H1 (cell line): ENCODE data around the gene NACAD. TPM values are rescaled to one million over a fixed set of nuclear protein-coding genes. Genes with fewer than 3 reads are reported as not detected.
A peak's percentile ranks its signal among the peaks of the same experiment; 100 is the strongest.

ENCODE experiments used
- CTCF ChIA-PET: fragments of 300-600 bp; sonication (Branson Sonifier 250); formaldehyde crosslinking; loops from one replicate; lab custom pipeline; 2021; ENCODE audit not compliant: partially characterized antibody; lab: Charles Lee
- POLR2A ChIA-PET: fragments of 300-600 bp; sonication (Branson Sonifier 250); formaldehyde crosslinking; loops from one replicate; lab custom pipeline; 2021; ENCODE audit warnings: inconsistent platforms; ENCODE audit not compliant: partially characterized antibody; lab: Charles Lee
- DNase-seq, 2 experiments: peaks; one replicate each; pipeline versions ENCODE4 v3.0.0 to v3.0.0-alpha.2; 2010 to 2022; ENCODE audit warnings: low spot score in 2 of 2, low read depth in 1 of 2, mixed read lengths in 1 of 2
- FAIRE-seq: peaks from 2 replicates; lab custom pipeline; 2011; peaks lifted over from hg19 to GRCh38; lab: Jason Lieb, UNC
- H2AFZ ChIP-seq: 2 replicates; pipeline ENCODE4 v1.8.1; 2012; ENCODE audit warnings: low read length, inconsistent platforms
- H2AK5ac ChIP-seq: 2 replicates; pipeline ENCODE4 v1.6.1; 2013; ENCODE audit warnings: low read depth, low read length
- H2BK120ac ChIP-seq: replicated peaks from 2 replicates; pipeline ENCODE3; 2013; ENCODE audit warnings: low read depth, low read length, inconsistent platforms
- H2BK12ac ChIP-seq: 2 replicates; pipeline ENCODE4 v1.6.1; 2013; ENCODE audit warnings: low read depth, low read length
- H2BK15ac ChIP-seq: 2 replicates; pipeline ENCODE4 v1.6.1; 2013; ENCODE audit warnings: low read length
- H2BK20ac ChIP-seq: 2 replicates; pipeline ENCODE4 v1.6.1; 2013; ENCODE audit warnings: low read length
- H2BK5ac ChIP-seq: 2 replicates; pipeline ENCODE4 v1.6.1; 2013; ENCODE audit warnings: low read depth, low read length
- H3K14ac ChIP-seq: 2 replicates; pipeline ENCODE4 v1.6.1; 2013; ENCODE audit warnings: inconsistent platforms; ENCODE audit not compliant: insufficient read length
- H3K18ac ChIP-seq: 2 replicates; pipeline ENCODE4 v1.6.1; 2013; ENCODE audit warnings: low read length; ENCODE audit errors: extremely low read depth
- H3K23ac ChIP-seq: 2 replicates; pipeline ENCODE4 v1.6.1; 2013; ENCODE audit warnings: inconsistent platforms; ENCODE audit not compliant: insufficient read length
- H3K23me2 ChIP-seq: 2 replicates; pipeline ENCODE4 v1.6.1; 2013; ENCODE audit warnings: low read depth, low read length
- H3K27ac ChIP-seq: 2 replicates; pipeline ENCODE4 v1.6.1; 2011; ENCODE audit warnings: low read depth, low read length, inconsistent platforms
- H3K27me3 ChIP-seq, 4 experiments: replicated peaks in 1 of 4; 1 replicate in 1 of 4; 2 replicates in 3 of 4; pipeline versions ENCODE4 v1.6.1 to v1.8.1; 2011 to 2013; ENCODE audit warnings: low read length in 3 of 4, mild to moderate bottlenecking in 3 of 4, inconsistent platforms in 2 of 4, mixed read lengths in 2 of 4, moderate library complexity in 1 of 4; ENCODE audit not compliant: control insufficient read depth in 3 of 4, insufficient read depth in 3 of 4; ENCODE audit errors: extremely low read depth in 1 of 4
- H3K36me3 ChIP-seq, 4 experiments: 2 replicates each; pipeline versions ENCODE4 v1.6.1 to v1.8.1; 2011 to 2013; ENCODE audit warnings: mild to moderate bottlenecking in 4 of 4, low read length in 3 of 4, moderate library complexity in 2 of 4, control low read depth in 1 of 4, inconsistent platforms in 1 of 4; ENCODE audit not compliant: insufficient read depth in 4 of 4, control insufficient read depth in 2 of 4
- H3K4ac ChIP-seq: replicated peaks from 2 replicates; pipeline ENCODE3; 2013; ENCODE audit warnings: low read length, low read depth, mixed read lengths, inconsistent platforms; ENCODE audit not compliant: insufficient read length
- H3K4me1 ChIP-seq, 4 experiments: replicated peaks in 1 of 4; 1 replicate in 1 of 4; 2 replicates in 3 of 4; pipeline versions ENCODE4 v1.6.1 to v1.8.1; 2011 to 2013; ENCODE audit warnings: low read length in 3 of 4, inconsistent platforms in 2 of 4, mixed read lengths in 1 of 4; ENCODE audit not compliant: insufficient read depth in 4 of 4, control insufficient read depth in 3 of 4
- H3K4me2 ChIP-seq, 2 experiments: 2 replicates each; pipeline versions ENCODE4 v1.6.1 to v1.8.1; 2011 to 2013; ENCODE audit warnings: low read depth in 2 of 2, low read length in 2 of 2, control low read depth in 1 of 2, inconsistent platforms in 1 of 2, mild to moderate bottlenecking in 1 of 2; ENCODE audit not compliant: insufficient read depth in 1 of 2
- H3K4me3 ChIP-seq, 4 experiments: fragments of 200-600, 300-600 bp in 1 of 4; sonication (generic), shearing (Covaris generic), sonication (Bioruptor Twin) in 1 of 4; 2 replicates each; pipeline versions ENCODE4 v1.5.1 to v1.8.1; 2011 to 2016; ENCODE audit warnings: low read length in 4 of 4, low read depth in 3 of 4, control low read depth in 2 of 4, inconsistent platforms in 2 of 4, mild to moderate bottlenecking in 2 of 4, mixed read lengths in 1 of 4, moderate library complexity in 1 of 4; ENCODE audit not compliant: insufficient read depth in 2 of 4; ENCODE audit errors: extremely low read depth in 1 of 4
- H3K56ac ChIP-seq: replicated peaks from 2 replicates; pipeline ENCODE3; 2013; ENCODE audit warnings: low read depth, mild to moderate bottlenecking, mixed read lengths, low read length, inconsistent platforms; ENCODE audit not compliant: insufficient read length
- H3K79me1 ChIP-seq: 2 replicates; pipeline ENCODE4 v1.6.1; 2013; ENCODE audit warnings: low read depth, low read length, control low read depth
- H3K79me2 ChIP-seq, 2 experiments: 2 replicates each; pipeline versions ENCODE4 v1.6.1 to v1.8.1; 2012 to 2013; ENCODE audit warnings: low read length in 2 of 2, mild to moderate bottlenecking in 2 of 2, inconsistent platforms in 1 of 2; ENCODE audit not compliant: insufficient read depth in 2 of 2, control insufficient read depth in 1 of 2
- H3K9ac ChIP-seq, 4 experiments: replicated peaks in 1 of 4; 1 replicate in 1 of 4; 2 replicates in 3 of 4; pipeline versions ENCODE4 v1.6.1 to v1.8.1; 2011 to 2013; ENCODE audit warnings: low read depth in 3 of 4, low read length in 3 of 4, control low read depth in 2 of 4, mild to moderate bottlenecking in 2 of 4, moderate library complexity in 2 of 4, inconsistent platforms in 1 of 4; ENCODE audit errors: extremely low read depth in 1 of 4
- H3K9me3 ChIP-seq, 2 experiments: 2 replicates each; pipeline versions ENCODE4 v1.6.1 to v1.8.1; 2012 to 2013; ENCODE audit warnings: mild to moderate bottlenecking in 2 of 2, moderate library complexity in 2 of 2, control low read depth in 1 of 2, inconsistent platforms in 1 of 2, low read depth in 1 of 2, low read length in 1 of 2, mixed read lengths in 1 of 2; ENCODE audit not compliant: insufficient read depth in 2 of 2
- H4K20me1 ChIP-seq, 2 experiments: replicated peaks in 1 of 2; 2 replicates each; pipeline versions ENCODE3 to v1.8.1; 2011 to 2013; ENCODE audit warnings: inconsistent platforms in 2 of 2, low read length in 2 of 2, mild to moderate bottlenecking in 1 of 2; ENCODE audit not compliant: insufficient read depth in 2 of 2, control insufficient read depth in 1 of 2
- H4K5ac ChIP-seq: 2 replicates; pipeline ENCODE4 v1.6.1; 2013; ENCODE audit warnings: low read length, low read depth, mixed read lengths, inconsistent platforms; ENCODE audit not compliant: insufficient read length
- H4K8ac ChIP-seq: 2 replicates; pipeline ENCODE4 v1.8.0; 2013; ENCODE audit warnings: mild to moderate bottlenecking, moderate library complexity, low read length, inconsistent platforms; ENCODE audit not compliant: insufficient read depth; ENCODE audit errors: extremely low read depth
- H4K91ac ChIP-seq: replicated peaks from 2 replicates; pipeline ENCODE3; 2013; ENCODE audit warnings: low read length, mixed read lengths, inconsistent platforms; ENCODE audit not compliant: insufficient read length
- CBX5 ChIP-seq: fragments of 300-800, 300-1000 bp; sonication (generic); IDR thresholded peaks from 2 replicates; pipeline ENCODE4 v1.7.1; 2016; ENCODE audit warnings: antibody characterized with exemption, low read length, low read depth
- CBX8 ChIP-seq: fragments of 300-800, 300-1000 bp; sonication (generic); IDR thresholded peaks from 2 replicates; pipeline ENCODE4 v1.7.1; 2016; ENCODE audit warnings: low read depth, low read length, borderline replicate concordance
- CREB1 ChIP-seq: IDR thresholded peaks from 2 replicates; pipeline ENCODE4 v1.6.1; 2012; ENCODE audit warnings: inconsistent platforms
- FOSL1 ChIP-seq: IDR thresholded peaks from 2 replicates; pipeline ENCODE4 v1.6.1; 2011; ENCODE audit warnings: mild to moderate bottlenecking, low read depth, low read length, moderate library complexity; ENCODE audit not compliant: insufficient read depth
- GTF2F1 ChIP-seq: IDR thresholded peaks from 2 replicates; pipeline ENCODE4 v1.6.1; 2012; ENCODE audit warnings: low read depth, low read length, improper control_type of control experiment, borderline replicate concordance
- HDAC2 ChIP-seq, 2 experiments: fragments of 300-600 bp in 1 of 2; sonication (generic) in 1 of 2; IDR thresholded peaks; 2 replicates each; pipeline ENCODE4 v1.6.1; 2011 to 2012; ENCODE audit warnings: low read depth in 2 of 2, low read length in 2 of 2, mild to moderate bottlenecking in 2 of 2, moderate library complexity in 2 of 2, borderline replicate concordance in 1 of 2, inconsistent platforms in 1 of 2
- POLR2AphosphoS5 ChIP-seq: IDR thresholded peaks from 2 replicates; pipeline ENCODE4 v1.6.1; 2011; ENCODE audit warnings: low read depth, low read length
- RNF2 ChIP-seq: fragments of 200-900, 300-1000 bp; sonication (generic); IDR thresholded peaks from 2 replicates; pipeline ENCODE4 v1.7.1; 2016; ENCODE audit warnings: borderline replicate concordance, low read depth, mild to moderate bottlenecking, antibody characterized with exemption, low read length; ENCODE audit not compliant: poor library complexity, severe bottlenecking; ENCODE audit errors: missing control alignments
- TEAD4 ChIP-seq: IDR thresholded peaks from 2 replicates; pipeline ENCODE4 v1.6.1; 2012; ENCODE audit warnings: low read depth, low read length, inconsistent platforms, mixed read lengths
- WGBS, 2 experiments: shearing (Covaris generic) in 1 of 2; methylation state at CpG; one replicate each; pipeline versions ENCODE4 v1.1.6 to v1.1.7; 2013 to 2015; ENCODE audit warnings: low lambda C conversion rate in 2 of 2, mixed read lengths in 2 of 2, inconsistent platforms in 1 of 2, low coverage in 1 of 2, missing lambda C conversion rate in 1 of 2; ENCODE audit not compliant: insufficient replicate concordance in 2 of 2, insufficient coverage in 1 of 2, insufficient read length in 1 of 2; ENCODE audit errors: extremely low coverage in 1 of 2, missing lambda C conversion rate in 1 of 2; 5-methylcytosine and 5-hydroxymethylcytosine counted together
- polyA plus RNA-seq, 7 experiments: library from polyadenylated mRNA; depleted of rRNA in 3 of 7; stranded (reverse) in 5 of 7; unstranded in 2 of 7; fragments of >200 nt in 5 of 7; fragments of 200-250 nt in 2 of 7; gene quantifications; 1 replicate in 5 of 7; 2 replicates in 1 of 7; 4 replicates in 1 of 7; pipeline versions ENCODE4 v1.2.1 to v1.2.3, GENCODE V29; 2011 to 2013; ENCODE audit warnings: missing spikeins in 2 of 7, mixed read lengths in 2 of 7
- total RNA-seq: library from RNA; stranded (reverse); fragmentation: NEBNext Ultra II Directional; extraction: Animal tissue kit (Norgen Biotek cat#: 25700); gene quantifications from 2 replicates; pipeline ENCODE4 v1.2.1, GENCODE V29; 2021
- TF ChIP-seq, protein P1 (sequence below): IDR thresholded peaks from 2 replicates; pipeline ENCODE4 v1.6.1; 2012; ENCODE audit warnings: inconsistent platforms

The NACAD gene
- total and polyA plus RNA-seq, 2 of the 8 experiments (the other 6 are each of a cell fraction or from before 2014, with no cell fraction given) = 1.3 to 6.0 TPM

DNA sequence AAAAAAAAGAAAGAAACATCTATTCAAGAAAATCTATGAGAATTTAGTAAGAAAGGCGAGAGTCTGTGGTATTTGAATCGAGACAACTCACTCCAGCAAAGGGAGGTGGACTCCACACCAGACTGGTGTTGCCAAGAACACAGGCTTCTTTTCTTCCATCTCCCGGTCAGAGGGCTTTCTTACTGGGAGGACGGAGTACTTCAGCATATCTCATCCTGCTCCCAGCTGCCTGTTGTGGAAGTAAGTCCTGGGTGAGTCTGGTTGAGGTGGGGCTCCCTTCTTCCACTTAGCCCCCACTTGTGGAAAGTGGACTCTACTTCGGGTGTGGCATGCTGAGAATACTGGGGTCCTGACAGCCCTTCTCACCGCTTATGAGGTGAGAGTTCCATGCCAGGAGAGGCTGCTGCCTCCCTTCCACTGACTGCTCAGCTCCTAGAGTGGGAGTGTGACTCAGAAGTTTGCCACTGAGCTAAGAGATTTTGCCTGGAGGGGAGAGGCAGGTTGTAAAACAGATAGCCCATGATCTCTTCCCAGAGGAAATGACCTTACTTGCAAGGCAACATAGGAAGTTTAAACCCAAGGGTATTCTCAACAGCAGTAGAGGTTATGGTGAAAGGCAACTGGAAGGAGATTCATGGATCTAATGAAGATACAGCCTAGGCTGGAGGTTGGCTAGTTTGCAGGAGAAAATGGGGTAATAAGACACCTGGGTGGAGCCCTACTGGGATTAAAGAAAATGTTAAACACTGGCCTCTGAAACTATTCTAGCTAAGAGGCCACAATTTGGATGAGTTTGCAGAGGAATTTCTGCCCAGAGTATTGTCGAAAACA lies 3.5 kb upstream of the NACAD start:
- Histone ChIP-seq H3K4me3 (no peak overlapping the region; a peak in 1 of 8 replicates), H3K23me2 (peaks cover 2% of the 10 kb centered on the region; the same call in 1 of the 2 replicates), H2AFZ (peak overlapping the region; percentile 1; the same call in 1 of the 2 replicates), H2BK5ac (peak overlapping the region; percentile 66; the same call in 1 of the 2 replicates), H4K91ac (no peak overlapping the region), H2BK12ac (no peak overlapping the region), H3K27me3 (peaks cover 0 to 12% (median 10%) of the 10 kb centered on the region in 4 experiments; a peak in 5 of 7 replicates), H3K23ac (no peak overlapping the region), H3K14ac (no peak overlapping the region), H2BK120ac (no peak overlapping the region), H2AK5ac (no peak overlapping the region), H4K8ac (no peak overlapping the region), H3K4ac (no peak overlapping the region), H3K36me3 (no peaks in the 10 kb centered on the region), H3K18ac (no peak overlapping the region), H3K27ac (no peak overlapping the region), H3K4me1 (peaks cover 2 to 11% (median 6%) of the 10 kb centered on the region in 4 experiments; a peak in 5 of 7 replicates), H3K79me2 (no peaks in the 10 kb centered on the region), H4K5ac (no peak overlapping the region), H3K56ac (no peak overlapping the region), H2BK20ac (no peak overlapping the region), H4K20me1 (peaks cover 0 to 3% of the 10 kb centered on the region in 2 experiments), H3K4me2 (peak overlapping the region; percentile 34 to 35), H2BK15ac (no peak overlapping the region), H3K79me1 (no peaks in the 10 kb centered on the region), H3K9me3 (no peaks in the 10 kb centered on the region), H3K9ac (no peak overlapping the region)
- ChIA-PET POLR2A (interaction anchor here (0.6 to 2.0 kb wide), 10 partner anchors 11 to 208 kb away, joined by 3 to 8 read pairs (median 3); no protein-coding TSS in a partner anchor), CTCF (interaction anchor here (0.8 to 1.7 kb wide), 3 partner anchors 13 to 44 kb away, joined by 3 to 5 read pairs (median 3); no protein-coding TSS in a partner anchor)
- WGBS, 2 experiments = 65% methylated on average over 7 of the region's 7 CpGs; no CpG with 5 or more reads in 1 of the 2 experiments
- DNase-seq (no peak), FAIRE-seq (no peak)
- no peak for TF ChIP-seq TEAD4
- no peak for TF ChIP-seq CBX5
- TF ChIP-seq FOSL1 = no peak
- TF ChIP-seq CREB1 = no peak
- no peak for TF ChIP-seq GTF2F1
- TF ChIP-seq RNF2 = no peak
- no peak for TF ChIP-seq HDAC2 (IDR thresholded peaks at IDR 0.05; ENCODE audit: borderline replicate concordance in 1 of 2, low read depth in 2 of 2, low read length in 2 of 2)
- TF ChIP-seq POLR2AphosphoS5 = no peak
- TF ChIP-seq, protein P1, sequence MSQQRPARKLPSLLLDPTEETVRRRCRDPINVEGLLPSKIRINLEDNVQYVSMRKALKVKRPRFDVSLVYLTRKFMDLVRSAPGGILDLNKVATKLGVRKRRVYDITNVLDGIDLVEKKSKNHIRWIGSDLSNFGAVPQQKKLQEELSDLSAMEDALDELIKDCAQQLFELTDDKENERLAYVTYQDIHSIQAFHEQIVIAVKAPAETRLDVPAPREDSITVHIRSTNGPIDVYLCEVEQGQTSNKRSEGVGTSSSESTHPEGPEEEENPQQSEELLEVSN = no peak
- TF ChIP-seq CBX8 = no peak
